Kidney capillary endothelial cell (primary cell): ENCODE measurements around the gene LBP.
"Not testable (repeated sequence)": the region's sequence is repeated elsewhere in the genome, so short reads cannot be mapped to it uniquely, and the experiment has no call there.

Source experiments
- DNase-seq: peaks from one replicate; pipeline ENCODE4 v3.0.0-alpha.2; 2018; ENCODE audit warnings: low spot score

The LBP gene

DNA sequence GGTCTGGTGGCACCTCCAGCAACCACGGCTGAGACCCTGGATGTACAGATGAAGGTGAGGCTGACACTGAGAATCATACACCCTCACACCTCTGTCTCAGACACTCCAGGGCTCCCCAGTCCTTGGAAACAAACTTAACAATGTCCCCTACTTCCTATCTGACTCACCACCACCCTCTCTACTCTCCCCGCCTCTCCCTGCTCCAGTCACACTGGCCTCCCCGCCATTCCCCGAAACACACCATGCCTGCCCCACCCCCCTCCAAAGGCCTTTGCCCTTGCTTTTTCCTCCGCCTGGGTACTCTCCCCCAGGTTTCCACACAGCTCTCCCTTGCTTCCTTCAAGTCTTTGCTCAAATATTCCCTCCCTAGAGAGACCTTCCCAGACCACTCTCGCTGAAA is 26.1 kb upstream of the LBP start:
- no peak for DNase-seq

GRCh38 chr20:38321959-38322598 is 24.2 kb upstream of the LBP start:
- DNase-seq: peak; percentile 59

GRCh38 chr20:38324159-38324558 is 22.1 kb upstream of the LBP start:
- no peak for DNase-seq

DNA sequence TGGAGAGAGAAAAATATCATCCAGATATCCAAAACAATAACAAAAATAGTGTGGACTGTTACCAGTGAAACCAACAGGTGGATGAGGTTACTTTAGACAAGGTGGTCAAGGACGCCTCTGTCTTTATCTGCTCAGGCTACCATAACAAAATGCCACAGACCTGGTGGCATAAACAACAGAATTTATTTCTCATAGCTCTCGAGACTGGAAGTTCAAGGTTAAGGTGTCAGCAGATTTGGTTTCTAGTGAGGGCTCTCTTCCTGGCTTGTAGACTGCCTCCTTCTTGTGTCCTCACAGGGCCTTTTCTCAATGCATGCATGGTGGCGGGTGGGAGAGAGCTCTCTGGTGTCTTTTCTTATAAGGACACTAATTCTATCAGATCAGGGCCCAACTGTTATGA is 21.1 kb upstream of the LBP start:
- no peak for DNase-seq

- DNase-seq: no peak
Observed at GRCh38 chr20:38325905-38326304, 20.4 kb upstream of the LBP start.

GRCh38 chr20:38326309-38326708 is 20.0 kb upstream of the LBP start:
- no peak for DNase-seq

GRCh38 chr20:38330638-38331037 is 15.6 kb upstream of the LBP start:
- no peak for DNase-seq

DNA sequence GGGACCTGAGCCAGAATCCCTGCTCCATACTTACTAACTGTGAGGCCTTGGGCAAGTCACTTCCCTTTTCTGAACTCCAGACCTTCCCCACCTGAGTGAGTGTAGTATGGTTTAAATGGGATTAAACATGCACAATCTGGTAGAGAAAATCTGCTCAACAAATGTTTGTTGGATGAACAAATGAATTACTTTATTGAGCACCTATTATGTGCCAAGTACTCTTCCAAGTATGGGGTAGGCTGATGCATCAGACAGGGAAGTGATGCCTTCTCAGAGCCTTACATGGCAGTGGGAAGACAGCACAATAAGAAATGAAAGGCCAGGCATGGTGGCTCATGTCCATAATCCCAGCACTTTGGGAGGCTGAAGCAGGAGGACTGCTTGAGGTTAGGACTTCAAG is 15.0 kb upstream of the LBP start:
- DNase-seq: no peak

DNA sequence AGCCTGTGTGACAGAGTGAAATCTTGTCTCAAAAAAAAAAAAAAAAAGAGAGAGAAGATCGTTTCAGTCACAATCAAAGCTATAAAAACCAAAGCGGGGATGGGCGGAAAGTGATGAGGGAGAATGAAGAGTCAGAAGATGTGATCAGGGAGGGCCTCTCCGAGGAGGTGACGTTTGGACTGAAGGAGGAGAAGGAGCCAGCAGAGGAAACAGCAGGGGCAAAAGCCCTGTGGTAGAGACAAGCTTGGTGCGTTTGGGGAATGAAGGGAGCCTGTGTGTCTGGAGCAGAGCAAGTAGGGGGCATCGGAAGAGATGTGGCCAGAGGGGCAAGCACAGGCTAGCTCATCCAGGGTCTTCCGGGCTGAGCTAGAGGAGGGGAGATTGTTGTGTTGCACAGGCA is 14.5 kb upstream of the LBP start:
- no peak for DNase-seq

- no peak for DNase-seq
Observed at GRCh38 chr20:38334016-38334415, 12.3 kb upstream of the LBP start.

DNA sequence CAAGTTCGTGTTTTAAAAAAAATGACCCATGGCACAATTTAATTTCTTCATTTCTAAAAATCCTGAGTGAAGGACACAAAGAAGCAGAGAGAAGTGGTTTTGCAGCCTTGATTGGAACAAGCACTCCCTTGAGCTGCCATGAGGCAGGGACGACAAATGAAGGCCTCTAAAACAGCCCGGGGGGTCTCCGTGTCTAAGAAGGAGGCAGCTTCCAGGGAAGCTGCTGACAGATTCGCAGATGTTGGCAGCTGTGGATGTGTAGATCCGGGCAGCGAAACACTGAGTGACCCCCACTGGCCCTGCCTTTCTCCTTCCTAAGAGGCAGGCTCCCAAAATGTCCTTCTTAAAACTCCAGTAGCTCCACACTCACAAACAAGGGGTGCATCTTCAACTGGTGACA is 9.6 kb upstream of the LBP start:
- DNase-seq: no peak

DNA sequence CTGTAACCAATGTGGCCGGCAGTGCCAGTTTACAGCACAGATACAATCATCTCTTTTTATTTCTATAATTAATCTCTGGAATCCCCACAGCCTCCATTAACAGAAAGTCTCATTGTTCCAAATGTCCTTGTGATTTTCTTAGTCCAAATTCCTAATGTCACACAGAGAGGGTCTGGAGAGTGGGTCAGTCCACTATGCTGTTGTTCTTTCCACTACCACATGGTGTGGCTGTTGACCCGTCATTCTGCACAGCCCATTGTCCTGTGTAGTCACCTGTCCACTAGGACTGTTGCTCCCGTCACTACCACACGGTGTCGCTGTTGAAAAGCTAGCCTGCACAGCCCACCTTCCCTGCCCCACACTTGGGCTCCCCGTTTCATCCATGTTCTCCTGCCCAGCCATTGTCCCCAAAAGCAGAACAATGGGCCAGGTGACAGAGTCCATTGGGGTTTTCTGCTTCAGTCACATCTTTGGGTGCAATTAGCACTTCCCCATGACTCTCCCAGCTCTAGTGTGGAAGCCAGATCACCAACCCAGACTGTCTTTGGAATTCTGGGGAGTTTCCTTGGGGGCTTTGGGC is 8.6 kb upstream of the LBP start:
- DNase-seq: no peak

GRCh38 chr20:38338849-38339520 is 7.3 kb upstream of the LBP start:
- no peak for DNase-seq

DNA sequence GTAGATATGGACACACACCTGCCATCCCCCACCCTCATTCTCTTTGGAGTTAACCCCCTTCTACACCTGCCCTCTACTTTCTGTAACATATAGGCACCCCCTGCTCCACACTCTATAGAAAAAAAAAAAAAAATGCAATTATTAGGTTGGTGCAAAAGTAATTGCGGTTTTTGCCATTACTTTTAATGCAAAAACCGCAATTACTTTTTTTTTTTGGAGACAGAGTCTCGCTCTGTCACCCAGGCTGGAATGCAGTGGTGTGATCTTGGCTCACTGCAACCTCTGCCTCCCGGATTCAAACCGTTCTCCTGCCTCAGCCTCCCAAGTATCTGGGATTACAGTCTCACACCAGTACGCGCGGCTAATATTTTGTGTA is 6.8 kb upstream of the LBP start:
- not testable (repeated sequence) for DNase-seq

DNA sequence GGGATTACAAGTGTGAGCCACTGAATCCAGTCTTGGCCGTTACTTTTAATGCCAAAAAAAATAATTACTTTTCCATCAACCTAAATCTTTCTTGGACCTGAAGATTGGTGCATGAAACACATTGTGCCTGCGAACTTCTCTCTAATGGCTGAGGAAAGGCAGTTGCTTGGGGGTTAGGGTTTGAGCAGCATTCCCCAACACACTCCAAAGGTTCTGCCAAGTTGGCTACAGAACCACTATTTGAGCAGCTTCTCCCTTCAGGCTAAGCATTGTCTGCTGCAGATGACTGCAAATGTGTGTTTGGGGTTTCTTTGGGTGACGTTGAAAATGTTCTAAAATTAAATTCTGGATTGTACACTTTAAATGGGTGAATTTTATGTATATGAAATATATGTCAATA is 6.3 kb upstream of the LBP start:
- DNase-seq: no peak

GRCh38 chr20:38340693-38341092 is 5.6 kb upstream of the LBP start:
- DNase-seq: no peak

DNA sequence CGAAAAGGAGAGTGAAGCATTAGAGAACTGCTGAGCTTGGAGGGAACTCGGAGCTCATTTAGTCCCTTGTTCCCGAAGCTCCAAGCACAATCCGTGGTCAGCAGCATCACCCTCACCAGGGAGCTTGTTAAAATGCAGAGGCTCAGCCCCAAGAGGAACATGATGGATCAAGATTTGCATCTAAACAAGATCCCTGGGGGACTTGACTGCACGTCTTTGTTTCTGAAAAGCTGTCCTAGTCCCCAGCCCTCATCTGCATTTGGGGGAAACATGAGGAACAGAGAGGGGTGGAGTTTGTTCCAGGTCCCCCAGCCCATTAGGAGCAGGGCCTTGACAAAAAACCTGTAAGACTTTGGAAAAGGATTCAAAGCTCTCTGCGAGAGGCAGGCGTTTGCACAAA is 4.1 kb upstream of the LBP start:
- DNase-seq: no peak

GRCh38 chr20:38342713-38343310 is 3.5 kb upstream of the LBP start:
- no peak for DNase-seq

GRCh38 chr20:38343311-38344106 is 2.8 kb upstream of the LBP start:
- no peak for DNase-seq

- no peak for DNase-seq
Observed at GRCh38 chr20:38344107-38344701, 2.1 kb upstream of the LBP start.

DNA sequence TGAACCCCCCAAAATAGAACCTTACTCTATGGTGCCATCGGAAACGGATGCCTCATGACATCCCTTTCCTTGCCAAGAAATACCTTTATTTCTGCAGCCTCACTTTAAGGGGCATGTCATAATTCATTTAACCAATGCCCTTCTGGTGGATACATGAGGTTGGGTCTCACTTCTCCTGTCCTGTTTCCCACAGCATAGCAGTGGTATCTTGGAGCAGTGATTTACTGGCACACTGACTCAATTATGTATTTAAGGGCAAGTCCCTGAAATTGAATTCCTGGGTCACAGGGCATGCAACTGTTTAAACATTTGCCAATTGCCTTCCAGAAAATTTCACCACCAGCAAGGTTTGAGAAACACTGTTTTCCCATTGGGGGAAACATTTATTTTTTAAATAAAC is 639 bp upstream of the LBP start:
- no peak for DNase-seq

DNA sequence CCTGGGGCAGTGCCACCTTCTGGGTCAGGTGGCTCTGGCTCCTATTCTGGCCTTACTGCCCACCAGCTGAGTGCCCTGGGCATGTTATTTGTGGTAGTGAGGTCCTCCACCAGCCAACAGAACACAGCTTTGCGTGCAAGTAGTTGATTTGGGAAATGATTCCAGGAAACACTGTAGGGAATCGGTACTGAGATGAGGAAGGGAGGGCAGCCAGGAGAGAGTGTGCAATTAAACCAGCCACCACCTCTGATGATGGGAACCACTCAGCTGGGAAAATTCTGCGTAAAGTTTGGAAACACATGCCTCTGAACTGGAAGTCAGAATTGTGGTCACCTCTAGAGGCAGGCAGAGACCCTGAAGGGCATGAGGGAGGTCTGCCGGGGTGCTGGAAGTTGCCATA is 459 bp downstream of the LBP start:
- DNase-seq: no peak
